Suppressor macrophage treated with lipopolysaccharide for 4 hours (primary cell): ENCODE data around the gene GATB.

Experiments
- DNase-seq: peaks from one replicate; pipeline ENCODE4 v3.0.0-alpha.2; 2020

GATB gene

GRCh38 chr4:151694961-151695720, 65.7 kb downstream of the GATB start:
- no peak for DNase-seq

- DNase-seq: no peak
These were observed 67.8 kb downstream of the GATB start for GRCh38 chr4:151692821-151693673.

GRCh38 chr4:151692443-151692782, 68.4 kb downstream of the GATB start:
- DNase-seq: no peak

- DNase-seq: no peak
These were observed 69.0 kb downstream of the GATB start for GRCh38 chr4:151691639-151692442.

GRCh38 chr4:151690876-151691275, 69.9 kb downstream of the GATB start:
- no peak for DNase-seq

GRCh38 chr4:151690164-151690870, 70.5 kb downstream of the GATB start:
- no peak for DNase-seq

- DNase-seq: no peak
These were observed 71.4 kb downstream of the GATB start for GRCh38 chr4:151689211-151689991.

GRCh38 chr4:151688785-151689043, 72.1 kb downstream of the GATB start:
- no peak for DNase-seq

GRCh38 chr4:151688003-151688784, 72.6 kb downstream of the GATB start:
- no peak for DNase-seq

- no peak for DNase-seq
These were observed 73.7 kb downstream of the GATB start for GRCh38 chr4:151687021-151687640.

GRCh38 chr4:151685303-151685702, 75.5 kb downstream of the GATB start:
- no peak for DNase-seq

GRCh38 chr4:151681085-151681484, 79.7 kb downstream of the GATB start:
- no peak for DNase-seq

GRCh38 chr4:151679231-151679630, 81.6 kb downstream of the GATB start:
- no peak for DNase-seq

GRCh38 chr4:151678048-151678872, 82.5 kb downstream of the GATB start:
- no peak for DNase-seq

GRCh38 chr4:151677193-151677592, 83.6 kb downstream of the GATB start:
- DNase-seq: no peak

GRCh38 chr4:151676301-151676700, 84.5 kb downstream of the GATB start:
- DNase-seq: no peak

GRCh38 chr4:151675411-151675971, 85.3 kb downstream of the GATB start:
- no peak for DNase-seq

- no peak for DNase-seq
These were observed 85.9 kb downstream of the GATB start for GRCh38 chr4:151674804-151675391.

GRCh38 chr4:151673908-151674520, 86.8 kb downstream of the GATB start:
- no peak for DNase-seq
